ENCODE data around the gene ZNHIT1.

DNA sequence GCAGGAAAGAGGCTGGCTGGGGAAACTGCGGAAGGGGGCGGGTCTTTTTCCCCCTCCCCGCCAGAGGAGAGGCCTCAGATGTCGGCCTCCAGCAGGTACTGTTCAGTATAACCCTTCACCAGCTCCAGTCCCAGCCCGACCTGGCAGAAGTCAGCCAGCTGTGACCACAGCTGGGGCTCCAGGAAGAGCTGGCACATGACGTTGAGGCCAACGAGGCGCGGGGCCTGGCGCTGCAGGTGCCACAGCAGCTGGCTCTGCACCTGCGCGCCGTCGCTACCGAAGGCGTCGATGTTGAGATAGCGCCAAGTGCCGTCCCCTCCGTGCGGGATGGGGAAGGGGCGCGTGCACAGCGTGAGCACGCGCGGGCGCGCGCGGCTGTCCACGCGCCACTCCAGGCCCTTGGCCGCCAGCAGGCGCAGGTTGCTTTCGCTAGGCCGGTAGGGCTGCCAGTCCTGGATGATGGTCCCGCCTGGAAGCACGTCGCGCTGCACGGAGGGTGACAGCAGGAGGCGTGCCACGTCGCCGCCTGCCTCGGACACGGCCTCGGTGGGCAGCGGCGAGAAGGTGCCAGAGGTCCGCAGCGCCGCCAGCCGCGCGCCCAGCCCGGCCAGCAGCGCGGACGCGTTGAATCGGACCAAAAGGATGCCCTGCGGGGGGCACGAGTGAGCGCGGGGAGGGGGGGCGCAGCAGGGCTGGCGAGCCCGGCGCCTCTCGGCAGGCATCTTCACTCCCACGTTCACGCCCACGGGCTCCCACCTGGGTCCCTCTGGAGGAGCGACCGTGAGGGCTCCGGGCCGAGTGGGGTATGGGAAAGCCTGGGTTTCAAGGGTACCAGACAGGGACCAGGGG, 45.7 kb upstream of the ZNHIT1 start:
- no peak for TF ChIP-seq SP1 (IDR thresholded peaks at IDR 0.05)
- no peak for TF ChIP-seq FOXA1 (IDR thresholded peaks at IDR 0.05)
- TF ChIP-seq ZNF384 (IDR thresholded peaks at IDR 0.05), result no peak
- TF ChIP-seq HDGF (IDR thresholded peaks at IDR 0.05; ENCODE audit: borderline replicate concordance), result no peak

Measured in HEK293T (cell line).